ENCODE data around the gene EPG5.

DNA sequence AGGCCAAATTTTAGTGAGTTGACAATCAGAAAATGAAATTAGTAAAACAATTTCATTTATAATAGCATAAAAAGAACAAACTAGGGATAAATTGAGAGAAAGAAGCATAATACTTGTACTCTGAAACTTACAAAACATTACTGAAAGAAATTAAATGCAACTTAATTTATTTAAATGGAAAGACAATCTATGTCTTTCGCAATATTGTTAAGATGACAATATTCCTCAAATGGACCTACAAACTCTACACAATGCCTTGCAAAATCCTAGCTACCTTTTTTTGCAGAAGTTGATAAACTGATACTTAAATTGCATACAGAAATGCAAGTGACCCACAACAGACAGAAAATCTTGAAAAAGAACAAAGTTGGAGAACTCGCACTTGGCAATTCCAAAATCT is 9.1 kb downstream of the EPG5 start:
- TF ChIP-seq, protein P1, sequence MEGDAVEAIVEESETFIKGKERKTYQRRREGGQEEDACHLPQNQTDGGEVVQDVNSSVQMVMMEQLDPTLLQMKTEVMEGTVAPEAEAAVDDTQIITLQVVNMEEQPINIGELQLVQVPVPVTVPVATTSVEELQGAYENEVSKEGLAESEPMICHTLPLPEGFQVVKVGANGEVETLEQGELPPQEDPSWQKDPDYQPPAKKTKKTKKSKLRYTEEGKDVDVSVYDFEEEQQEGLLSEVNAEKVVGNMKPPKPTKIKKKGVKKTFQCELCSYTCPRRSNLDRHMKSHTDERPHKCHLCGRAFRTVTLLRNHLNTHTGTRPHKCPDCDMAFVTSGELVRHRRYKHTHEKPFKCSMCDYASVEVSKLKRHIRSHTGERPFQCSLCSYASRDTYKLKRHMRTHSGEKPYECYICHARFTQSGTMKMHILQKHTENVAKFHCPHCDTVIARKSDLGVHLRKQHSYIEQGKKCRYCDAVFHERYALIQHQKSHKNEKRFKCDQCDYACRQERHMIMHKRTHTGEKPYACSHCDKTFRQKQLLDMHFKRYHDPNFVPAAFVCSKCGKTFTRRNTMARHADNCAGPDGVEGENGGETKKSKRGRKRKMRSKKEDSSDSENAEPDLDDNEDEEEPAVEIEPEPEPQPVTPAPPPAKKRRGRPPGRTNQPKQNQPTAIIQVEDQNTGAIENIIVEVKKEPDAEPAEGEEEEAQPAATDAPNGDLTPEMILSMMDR (IDR thresholded peaks at IDR 0.05 in 4 of 5, conservative IDR thresholded peaks at IDR 0.05 in 1 of 5) = no peak
- no peak for TF ChIP-seq POLR2A (IDR thresholded peaks at IDR 0.05)
